ENCODE data around the gene PACSIN2.
"Not testable (repeated sequence)": the region's sequence is repeated elsewhere in the genome, so short reads cannot be mapped to it uniquely, and the experiment has no call there.

Gene PACSIN2

DNA sequence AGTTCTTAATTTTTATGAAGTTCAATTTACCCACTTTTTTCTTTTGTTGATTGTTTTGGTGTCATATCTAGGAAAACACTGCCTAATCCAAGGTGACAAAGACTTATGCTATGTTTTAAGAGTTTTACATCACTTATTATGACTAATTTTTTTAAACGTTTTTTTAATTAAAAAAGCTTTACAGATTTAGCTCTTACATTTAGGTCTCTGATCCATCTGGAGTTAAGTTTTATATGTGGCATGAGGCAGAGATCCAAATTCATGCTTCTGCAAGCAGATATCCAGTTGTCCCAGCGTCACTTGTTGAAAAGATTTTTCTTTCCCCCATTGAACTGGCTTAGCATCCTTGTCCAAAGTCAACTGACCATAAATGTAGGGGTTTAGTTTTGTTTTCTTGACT, 72.6 kb downstream of the PACSIN2 start:
- DNase-seq = no peak

GRCh38 chr22:42939941-42940653, 74.9 kb downstream of the PACSIN2 start:
- no peak for DNase-seq

- DNase-seq = no peak
Measured at GRCh38 chr22:42939451-42939881, 75.5 kb downstream of the PACSIN2 start.

- no peak for DNase-seq
Measured at GRCh38 chr22:42938976-42939375, 76.0 kb downstream of the PACSIN2 start.

- DNase-seq = no peak
Measured at GRCh38 chr22:42938449-42938848, 76.5 kb downstream of the PACSIN2 start.

DNA sequence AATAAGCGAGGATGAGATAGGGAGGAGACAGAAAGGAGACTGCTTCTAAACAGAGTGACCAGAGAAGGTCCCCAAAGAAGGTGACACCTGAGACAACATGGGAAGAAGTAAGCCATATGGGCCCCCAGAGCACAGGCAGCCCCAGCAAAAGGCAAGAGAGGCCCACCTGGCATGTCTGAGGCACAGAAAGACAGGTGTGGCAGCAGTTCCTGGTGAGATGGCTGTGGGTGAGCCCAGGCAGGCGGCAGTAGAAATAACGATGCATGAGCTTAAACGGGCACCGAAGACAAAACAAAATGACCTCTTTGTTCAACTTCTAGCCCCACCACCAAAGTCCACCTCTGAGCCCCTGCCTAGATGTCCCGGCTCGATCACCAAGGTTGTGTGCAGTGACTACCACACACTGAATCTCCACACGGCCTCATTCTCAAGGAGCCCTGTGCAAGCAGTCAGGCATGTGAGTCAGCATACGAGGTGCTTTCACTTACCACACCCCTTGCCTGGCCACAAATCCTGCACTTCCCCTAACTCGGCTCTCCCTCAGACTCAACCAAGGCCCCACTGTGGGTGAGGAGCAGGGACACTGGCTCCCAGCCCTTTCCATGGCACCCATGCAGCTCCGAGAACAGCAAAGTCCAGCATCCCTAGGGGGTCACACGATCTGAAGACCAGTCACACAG, 77.6 kb downstream of the PACSIN2 start:
- DNase-seq = no peak

GRCh38 chr22:42936680-42937079, 78.3 kb downstream of the PACSIN2 start:
- DNase-seq = not testable (repeated sequence)

DNA sequence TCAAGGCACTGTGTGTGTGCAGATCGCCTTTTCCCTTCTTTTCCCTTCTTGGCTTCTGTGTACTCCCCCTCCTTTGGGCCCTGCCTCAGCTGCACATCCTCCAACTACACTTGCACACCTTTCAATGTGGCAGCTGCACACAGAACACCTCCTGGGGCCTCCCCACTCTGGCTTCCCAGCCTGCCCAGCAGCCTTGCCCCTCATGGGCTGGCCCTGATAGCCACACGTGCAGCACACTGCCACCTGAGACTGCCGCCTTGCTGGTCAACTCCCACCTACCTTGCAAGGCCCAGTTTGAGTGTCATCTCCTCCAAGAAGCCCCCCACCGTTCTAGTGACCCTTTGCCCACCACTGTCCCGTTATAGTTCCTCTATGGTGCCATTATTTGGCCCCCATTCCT, 80.6 kb downstream of the PACSIN2 start:
- DNase-seq = no peak

DNA sequence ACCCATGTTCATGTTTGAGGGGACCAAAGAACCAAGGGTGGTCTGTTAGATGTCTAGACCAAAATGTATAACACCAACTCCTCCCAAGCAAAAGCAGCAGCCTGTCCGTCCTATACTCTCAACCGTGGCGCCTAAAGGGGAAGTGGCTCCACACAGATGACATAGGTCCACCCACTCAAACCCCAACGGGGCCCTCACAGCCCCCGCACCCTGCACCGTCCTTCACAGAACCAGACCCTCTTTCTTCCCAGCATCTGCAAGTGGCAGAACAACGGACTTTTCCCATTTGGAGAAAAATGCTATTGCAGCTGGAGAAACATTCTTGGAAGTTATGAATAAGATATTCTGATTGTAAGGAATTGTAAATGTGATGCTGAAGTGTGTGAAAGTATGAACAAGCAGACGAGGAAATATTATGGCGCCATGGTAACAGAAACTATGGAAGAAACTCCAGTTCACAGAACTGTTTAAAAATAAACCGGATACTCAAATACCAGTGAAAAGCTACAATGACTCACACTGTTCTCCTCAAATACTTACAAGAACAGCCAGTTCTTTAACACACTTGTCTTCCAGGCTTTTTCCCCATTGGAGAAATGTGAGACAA, 81.4 kb downstream of the PACSIN2 start:
- DNase-seq = no peak

DNA sequence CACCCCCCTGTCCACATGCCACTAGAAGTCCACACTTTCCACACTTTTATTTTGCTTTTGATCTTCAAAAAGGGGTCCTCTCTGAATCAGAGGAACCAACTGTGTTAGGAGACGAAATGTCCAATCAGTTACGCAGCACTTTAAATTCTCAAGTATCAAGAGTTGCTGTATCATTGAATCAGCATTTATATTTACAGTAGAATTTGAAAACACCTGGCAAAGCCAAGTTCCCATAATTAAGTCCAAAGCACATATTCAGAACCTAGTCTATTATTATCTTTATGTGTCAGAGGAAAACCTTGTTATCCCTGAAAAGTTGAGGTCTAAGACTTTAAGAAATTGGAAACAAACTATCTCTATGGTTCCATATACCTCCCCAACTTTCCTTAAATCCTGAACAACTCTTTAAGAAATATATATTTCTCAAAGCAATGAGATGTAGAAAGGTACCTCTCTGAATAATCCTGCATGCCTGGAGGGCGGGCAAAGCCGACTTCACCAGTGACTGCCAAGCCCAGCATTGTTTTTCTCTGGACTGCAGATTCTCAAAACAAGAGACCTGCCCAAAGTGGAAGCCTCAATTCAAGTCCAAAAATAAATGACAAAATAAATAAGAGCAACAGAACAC, 82.0 kb downstream of the PACSIN2 start:
- no peak for DNase-seq

GRCh38 chr22:42932197-42932519, 82.8 kb downstream of the PACSIN2 start:
- DNase-seq = no peak

- DNase-seq = no peak
Measured at GRCh38 chr22:42931421-42932196, 83.3 kb downstream of the PACSIN2 start.

DNA sequence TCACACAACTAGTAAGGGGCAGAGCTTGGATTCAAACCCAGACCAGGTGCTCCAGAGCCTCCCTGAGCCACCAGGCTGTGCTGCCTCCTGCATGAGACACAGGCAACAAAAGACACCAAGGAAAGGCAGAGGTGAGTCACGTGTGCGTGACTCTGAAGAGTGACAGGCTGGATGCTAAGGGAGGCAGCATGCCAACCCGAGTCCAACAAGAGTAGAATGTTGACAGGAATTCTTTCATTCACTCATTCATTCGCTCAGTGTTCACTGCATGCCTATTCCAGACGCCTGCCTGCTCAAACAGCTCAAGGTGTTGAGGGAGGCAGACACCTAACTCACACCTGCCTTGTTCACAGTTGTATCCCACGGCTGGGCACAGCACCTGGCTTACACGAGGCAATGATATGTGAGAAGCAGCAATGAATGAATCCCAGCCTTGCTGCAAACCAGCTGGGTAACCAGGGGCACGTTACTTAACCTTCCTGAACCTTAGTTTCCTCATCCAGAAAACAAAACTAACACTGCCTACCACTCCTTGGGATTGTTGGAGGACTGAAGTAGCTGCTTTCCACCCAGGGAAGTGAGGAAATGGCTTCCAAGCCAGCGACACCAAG, 84.0 kb downstream of the PACSIN2 start:
- no peak for DNase-seq

- no peak for DNase-seq
Measured at GRCh38 chr22:42929838-42930155, 85.2 kb downstream of the PACSIN2 start.

GRCh38 chr22:42928969-42929837, 85.7 kb downstream of the PACSIN2 start:
- no peak for DNase-seq

DNA sequence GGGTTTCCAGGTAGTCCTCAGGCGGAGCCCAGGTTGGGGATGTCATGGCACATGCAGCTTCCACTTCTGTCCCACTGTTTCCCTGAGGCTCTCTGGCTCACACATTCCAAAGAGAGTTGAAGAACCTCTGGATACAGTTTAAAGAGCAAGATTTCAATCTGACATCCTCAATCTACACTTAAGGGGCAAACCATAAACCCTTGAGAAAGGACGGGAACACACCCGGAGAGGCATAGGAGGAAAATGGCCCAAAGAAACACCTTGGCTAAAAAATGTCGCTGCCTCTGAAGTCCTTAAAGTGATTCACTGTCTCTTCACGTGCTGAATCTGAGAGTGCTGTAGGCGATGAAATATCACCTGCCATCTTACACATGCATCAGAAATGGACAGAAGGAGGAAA, 87.0 kb downstream of the PACSIN2 start:
- DNase-seq = no peak

DNA sequence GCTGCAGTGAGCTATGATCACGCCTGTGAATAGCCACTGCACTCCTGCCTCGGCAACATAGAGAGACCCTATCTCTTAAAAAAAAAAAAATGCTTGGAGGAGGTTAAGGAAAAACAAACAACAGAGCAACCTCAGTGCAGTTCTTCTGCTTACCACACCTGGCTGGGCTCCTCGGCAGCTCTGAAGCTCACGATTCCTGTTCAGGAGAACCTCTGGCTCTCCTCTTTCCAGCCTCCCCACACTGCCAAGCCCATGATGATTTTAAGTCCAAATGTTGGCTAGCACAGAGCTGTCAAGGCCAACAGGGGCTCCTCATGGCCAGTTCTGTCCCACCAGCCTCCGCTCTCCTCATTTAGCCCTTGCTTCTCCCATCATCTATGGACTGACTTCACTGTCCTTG, 88.2 kb downstream of the PACSIN2 start:
- DNase-seq = no peak

DNA sequence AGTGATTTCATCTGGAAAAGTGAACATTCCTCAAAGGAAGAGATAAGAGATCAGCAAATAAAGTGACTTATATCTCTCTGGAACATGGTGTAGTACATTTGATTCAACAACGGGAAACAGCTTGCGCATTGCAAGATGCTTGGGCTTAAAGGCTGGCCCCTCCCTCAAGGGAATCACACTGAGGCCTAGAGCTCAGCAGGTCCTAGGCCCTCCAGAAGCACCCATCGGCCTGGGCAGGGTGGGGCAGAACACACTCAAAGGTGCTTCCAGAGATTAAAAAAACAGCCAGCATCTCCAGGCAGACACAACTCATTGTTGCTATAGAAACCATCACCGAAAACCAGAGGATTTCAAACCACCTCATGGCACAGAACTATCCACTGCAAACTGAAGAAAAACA, 88.8 kb downstream of the PACSIN2 start:
- no peak for DNase-seq

GRCh38 chr22:42925598-42925997, 89.4 kb downstream of the PACSIN2 start:
- no peak for DNase-seq

GRCh38 chr22:42925031-42925430, 89.9 kb downstream of the PACSIN2 start:
- DNase-seq = not testable (repeated sequence)

DNA sequence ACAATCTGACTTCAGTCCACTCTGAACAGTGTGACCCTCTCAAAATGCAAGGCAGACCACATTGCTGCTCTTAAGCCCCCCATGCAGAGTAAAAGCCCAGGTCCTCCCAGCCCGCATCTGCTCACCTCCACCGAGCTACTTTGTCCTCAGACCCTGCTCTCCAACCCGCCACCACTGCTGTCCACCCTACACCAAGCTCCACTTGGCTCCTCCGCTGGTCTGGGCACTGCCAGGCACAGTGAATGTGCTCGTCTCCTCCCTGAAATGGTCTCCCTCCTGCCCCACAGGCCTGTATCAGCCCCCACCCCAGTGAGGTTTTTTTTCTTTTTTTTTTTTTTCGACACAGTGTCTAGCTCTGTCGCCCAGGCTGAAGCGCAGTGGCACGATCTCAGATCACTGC, 90.5 kb downstream of the PACSIN2 start:
- DNase-seq = no peak

Measured in activated CD4-positive, alpha-beta T cell treated with anti-CD3 and anti-CD28 coated beads for 1 hour (primary cell).